ENCODE results near the gene TRAF1.

DNA sequence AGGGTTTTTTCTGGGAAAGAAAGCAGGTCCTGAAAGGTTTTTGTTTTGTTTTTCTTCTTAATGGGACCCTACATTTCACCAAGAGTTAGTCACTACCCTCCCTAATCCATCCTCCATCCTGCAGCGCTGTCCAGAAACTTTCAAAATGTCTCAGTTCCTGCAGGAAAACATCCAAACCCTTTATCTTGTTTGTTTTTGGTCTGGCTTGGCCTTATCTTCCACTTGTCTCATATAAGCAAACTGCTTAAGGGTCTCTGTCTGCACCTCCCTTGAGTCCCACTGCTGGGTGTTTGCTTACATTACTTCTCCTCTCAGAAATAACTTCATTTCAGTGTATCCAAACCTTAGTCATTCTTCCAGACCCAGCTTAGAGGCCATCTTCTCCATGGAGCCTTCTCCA lies 11.0 kb upstream of the TRAF1 start:
- TF ChIP-seq, protein P1, sequence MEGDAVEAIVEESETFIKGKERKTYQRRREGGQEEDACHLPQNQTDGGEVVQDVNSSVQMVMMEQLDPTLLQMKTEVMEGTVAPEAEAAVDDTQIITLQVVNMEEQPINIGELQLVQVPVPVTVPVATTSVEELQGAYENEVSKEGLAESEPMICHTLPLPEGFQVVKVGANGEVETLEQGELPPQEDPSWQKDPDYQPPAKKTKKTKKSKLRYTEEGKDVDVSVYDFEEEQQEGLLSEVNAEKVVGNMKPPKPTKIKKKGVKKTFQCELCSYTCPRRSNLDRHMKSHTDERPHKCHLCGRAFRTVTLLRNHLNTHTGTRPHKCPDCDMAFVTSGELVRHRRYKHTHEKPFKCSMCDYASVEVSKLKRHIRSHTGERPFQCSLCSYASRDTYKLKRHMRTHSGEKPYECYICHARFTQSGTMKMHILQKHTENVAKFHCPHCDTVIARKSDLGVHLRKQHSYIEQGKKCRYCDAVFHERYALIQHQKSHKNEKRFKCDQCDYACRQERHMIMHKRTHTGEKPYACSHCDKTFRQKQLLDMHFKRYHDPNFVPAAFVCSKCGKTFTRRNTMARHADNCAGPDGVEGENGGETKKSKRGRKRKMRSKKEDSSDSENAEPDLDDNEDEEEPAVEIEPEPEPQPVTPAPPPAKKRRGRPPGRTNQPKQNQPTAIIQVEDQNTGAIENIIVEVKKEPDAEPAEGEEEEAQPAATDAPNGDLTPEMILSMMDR (conservative IDR thresholded peaks at IDR 0.05; ENCODE audit: low read length) = no peak
- TF ChIP-seq EZH2phosphoT487 (IDR thresholded peaks at IDR 0.05; ENCODE audit: borderline replicate concordance) = no peak
